HG02840 (cell line): Measurements from ENCODE around the gene LIME1.

Experiments
- ATAC-seq: cut with Tn5 transposase; IDR thresholded peaks from one replicate; pipeline ENCODE4 v1.9.1; 2021; ENCODE audit warnings: mild to moderate bottlenecking, moderate library complexity, moderate number of reproducible peaks; ENCODE audit not compliant: unreplicated experiment, low FRiP score

LIME1 gene

DNA sequence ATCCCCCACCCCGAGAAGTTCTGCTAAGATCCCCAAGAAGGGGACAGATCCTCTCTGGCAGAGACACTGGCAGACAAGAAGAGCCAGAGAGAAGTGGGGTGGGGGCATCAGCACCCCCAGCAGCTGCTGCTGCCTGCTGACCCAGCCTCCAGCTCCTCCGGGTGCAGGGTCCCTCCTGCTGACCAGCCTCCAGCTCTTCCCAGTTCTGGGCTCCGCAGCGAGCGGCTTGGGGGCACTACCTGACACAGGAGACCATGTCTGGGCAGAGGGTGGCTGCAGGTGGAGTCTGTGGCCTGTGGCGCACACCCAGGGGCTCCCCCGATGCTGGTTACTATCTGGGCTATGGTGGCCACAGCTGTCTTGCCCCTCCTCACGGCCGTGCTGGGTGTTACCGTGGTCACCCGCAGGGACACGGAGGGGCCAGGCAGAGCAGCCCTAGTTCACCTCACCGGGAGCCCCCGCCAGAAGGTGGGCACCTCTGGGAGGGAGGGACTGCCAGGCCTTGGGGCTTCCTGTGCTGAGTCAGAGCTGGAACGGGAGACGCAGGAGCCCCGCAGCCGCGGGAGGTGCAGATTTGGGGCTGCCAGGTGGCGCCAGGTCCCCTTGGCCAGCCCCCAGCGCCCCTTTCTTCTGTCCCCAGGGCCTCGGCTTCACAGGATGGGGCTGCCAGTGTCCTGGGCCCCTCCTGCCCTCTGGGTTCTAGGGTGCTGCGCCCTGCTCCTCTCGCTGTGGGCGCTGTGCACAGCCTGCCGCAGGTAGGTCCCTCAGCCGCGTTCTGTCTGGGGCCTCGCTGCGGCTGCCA is 630 bp downstream of the LIME1 start:
- no peak for ATAC-seq

GRCh38 chr20:63737695-63737944 is 1.2 kb downstream of the LIME1 start:
- ATAC-seq = no peak

GRCh38 chr20:63737945-63738686 is 1.7 kb downstream of the LIME1 start:
- no peak for ATAC-seq

GRCh38 chr20:63738687-63739129 is 2.2 kb downstream of the LIME1 start:
- no peak for ATAC-seq

DNA sequence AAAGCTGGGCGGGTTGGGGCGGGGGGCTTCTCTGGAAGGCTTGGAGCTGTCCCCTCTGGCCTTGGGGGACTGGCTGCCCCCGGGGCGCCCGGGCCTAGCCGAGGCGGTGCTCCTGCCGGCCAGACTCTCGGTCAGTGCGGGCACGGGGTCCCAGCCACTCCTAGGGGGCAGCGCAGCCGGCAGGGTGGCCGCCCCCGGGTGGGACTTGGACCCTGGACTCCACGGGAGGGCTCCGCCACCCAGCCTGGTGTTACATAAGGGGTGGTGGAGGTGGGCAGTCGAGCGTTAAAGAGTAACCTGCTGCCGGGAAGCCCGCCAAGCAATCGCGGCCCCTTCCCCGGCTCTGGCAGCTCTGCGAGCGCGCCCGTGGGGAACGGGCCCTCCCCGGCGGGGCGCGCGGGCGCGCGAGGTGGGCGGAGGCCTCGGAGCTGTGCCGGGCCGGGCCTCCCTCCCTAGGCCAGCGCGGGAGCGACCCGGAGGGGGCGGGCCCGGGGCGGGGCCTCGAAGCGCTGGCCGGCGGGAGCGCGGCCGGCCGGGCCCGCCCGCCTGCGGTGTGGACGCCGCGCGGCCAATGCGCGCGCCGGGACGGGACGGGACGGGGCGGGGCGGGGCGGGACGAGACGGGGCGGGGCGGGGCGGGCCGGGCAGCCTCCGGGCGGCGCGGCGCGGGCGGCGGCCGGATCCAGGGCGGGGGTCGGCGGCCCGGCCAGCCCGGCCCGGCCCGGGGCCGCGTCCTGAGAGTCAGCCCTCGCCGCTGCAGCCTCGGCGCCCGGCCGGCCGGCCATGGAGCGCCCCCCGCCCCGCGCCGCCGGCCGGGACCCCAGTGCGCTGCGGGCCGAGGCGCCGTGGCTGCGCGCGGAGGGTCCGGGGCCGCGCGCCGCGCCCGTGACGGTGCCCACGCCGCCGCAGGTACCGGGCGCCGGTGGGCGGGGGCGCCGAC is 2.9 kb downstream of the LIME1 start, which contains the start of gene SLC2A4RG:
Gene SLC2A4RG (plus strand): TSS at position 647 of the 940 bp plus-strand sequence. CDS start 137 bp downstream, at position 784.
- ATAC-seq = peak; percentile 51

- ATAC-seq = peak; percentile 17
These were observed 3.7 kb downstream of the LIME1 start for GRCh38 chr20:63740070-63740626.

DNA sequence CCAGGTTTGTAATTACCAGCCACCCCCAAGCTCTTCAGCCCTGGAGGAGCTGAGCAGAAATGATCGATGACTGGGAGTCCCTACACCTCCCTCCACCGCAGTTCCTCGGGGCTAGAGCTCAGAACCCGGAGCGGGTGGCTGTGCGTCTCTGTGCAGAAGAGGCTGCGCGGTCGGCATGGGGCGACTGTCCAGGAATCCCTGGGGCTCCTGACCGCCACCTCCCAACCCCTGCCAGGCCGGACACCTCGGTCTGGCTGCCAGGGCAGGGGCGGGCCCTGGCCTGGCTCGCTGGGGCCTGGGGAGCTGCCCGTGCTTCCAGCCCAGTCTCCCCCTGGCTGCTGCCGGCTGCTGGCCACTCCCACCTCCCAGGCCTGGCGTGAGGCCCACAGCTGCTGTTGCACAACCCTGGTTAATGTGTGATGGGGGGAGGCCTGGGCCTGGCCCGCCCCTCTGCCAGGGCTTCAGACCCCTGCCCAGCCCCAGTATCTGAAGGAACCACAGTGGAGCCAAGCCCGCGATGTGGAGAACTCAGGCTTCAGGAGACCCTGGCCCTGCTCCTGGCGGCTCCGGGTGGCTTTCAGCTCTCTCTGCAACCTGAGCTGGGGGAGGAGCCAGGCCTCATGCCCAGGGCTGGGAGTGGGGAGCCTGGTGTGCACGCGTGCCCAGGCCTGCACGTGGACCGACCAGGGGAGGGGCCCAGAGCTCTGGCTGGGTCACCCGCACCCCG is 4.3 kb downstream of the LIME1 start:
- no peak for ATAC-seq

DNA sequence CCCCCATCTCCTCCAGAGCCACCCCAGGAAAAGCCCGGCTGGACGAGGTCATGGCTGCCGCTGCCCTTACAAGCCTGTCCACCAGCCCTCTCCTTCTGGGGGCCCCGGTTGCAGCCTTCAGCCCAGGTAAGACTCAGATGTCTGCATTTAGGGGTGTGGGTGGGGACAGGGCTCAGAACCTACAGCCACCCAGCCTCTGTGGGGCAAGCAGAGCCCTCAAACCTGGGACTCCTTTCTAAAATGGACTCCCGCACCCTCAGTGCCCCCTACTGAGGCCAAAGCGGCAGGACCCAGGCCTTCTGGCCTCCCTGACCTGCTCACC is 4.9 kb downstream of the LIME1 start:
- ATAC-seq = no peak

GRCh38 chr20:63741676-63742380 is 5.4 kb downstream of the LIME1 start:
- no peak for ATAC-seq

GRCh38 chr20:63742381-63743024 is 6.0 kb downstream of the LIME1 start:
- no peak for ATAC-seq

- ATAC-seq = no peak
These were observed 6.9 kb downstream of the LIME1 start for GRCh38 chr20:63743210-63743970.

GRCh38 chr20:63744158-63744557 is 7.7 kb downstream of the LIME1 start:
- ATAC-seq = no peak

- no peak for ATAC-seq
These were observed 8.3 kb downstream of the LIME1 start for GRCh38 chr20:63744574-63745423.

DNA sequence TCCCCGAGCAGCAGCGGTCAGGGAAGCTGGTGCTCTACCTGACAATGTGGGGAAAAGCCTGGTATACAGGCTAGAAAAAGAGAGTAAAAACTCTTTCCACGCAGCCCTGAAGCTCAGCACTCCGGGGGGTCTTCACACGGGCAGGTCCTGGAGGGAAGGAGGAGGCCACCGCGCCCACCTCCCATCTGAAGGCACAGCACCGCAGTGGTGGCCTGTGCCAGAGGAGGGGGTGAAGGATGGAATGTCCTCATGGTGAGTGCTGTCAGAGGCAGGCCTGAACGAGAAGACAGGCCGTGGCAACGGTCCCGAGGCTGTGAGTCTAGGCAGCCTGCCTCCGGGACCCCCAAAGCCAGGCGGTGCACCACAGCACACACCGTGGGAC is 9.0 kb downstream of the LIME1 start:
- no peak for ATAC-seq

DNA sequence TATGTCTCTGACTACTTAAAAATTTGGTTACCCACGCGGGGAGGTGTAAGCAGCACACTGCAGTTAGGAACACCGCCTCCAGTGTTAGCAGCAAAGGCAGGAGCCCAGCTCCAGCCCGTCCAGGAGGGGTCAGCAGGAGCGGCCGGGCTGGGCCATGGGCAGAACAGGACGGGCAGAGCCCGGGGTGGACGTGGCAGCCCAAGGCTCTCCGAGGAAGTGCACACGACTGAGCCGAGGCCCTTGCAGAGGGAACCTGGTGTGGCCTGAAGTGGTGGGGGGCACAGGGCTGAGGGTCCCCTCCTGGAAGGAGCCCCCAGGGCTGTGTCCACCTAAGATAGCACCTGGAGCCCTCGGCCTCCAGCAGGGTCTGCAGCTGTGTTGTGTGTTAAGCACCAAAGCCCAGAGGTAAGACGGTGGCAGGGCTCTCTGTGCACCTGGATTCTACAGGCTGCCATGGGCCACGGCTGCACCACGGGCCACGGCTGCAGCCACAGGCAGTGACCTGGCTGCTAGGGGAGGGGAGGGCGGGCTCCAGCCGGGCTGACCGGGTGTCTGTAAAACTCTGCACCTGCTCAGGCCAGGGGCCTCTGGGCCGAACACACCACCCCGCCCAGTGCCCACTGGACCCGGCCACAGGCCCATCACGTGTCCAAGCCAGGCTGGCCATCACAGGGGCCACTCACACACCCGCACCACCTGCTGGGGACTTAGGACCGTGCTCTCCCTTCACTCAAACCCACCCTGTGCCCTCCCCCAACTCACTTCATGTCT is 9.7 kb downstream of the LIME1 start:
- no peak for ATAC-seq

DNA sequence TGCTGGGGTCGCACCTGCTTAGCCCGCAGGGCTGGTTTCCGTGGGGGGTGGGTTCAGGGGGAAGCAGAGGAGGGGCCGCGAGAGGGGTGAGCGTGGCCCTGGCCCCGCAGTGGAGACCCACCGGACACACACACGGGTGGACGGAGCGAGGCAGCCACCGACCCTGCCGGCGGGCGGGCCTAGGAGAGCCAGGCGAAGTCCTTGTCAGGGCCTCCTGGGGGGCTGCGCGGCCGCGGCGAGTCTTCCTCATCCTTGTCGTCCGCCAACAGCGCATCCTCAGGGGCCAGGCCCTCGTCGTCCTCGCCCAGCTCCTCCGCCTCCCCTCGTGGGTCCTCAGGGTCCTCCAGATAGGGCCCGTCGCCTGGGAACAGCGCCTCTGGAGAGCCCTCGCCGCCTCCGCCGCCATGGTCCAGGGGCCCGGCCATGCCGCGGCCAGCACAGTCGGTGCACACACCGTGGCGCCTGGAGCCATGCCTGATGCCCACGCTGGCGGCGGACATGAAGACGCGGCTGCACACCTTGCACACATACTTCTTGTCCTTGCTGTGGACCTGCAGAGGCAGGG is 10.4 kb downstream of the LIME1 start:
- no peak for ATAC-seq
